MCF 10A (cell line): ENCODE measurements around the gene ARMC9. TPM values are rescaled to one million over a fixed set of nuclear protein-coding genes. Genes with fewer than 3 reads are reported as not detected.

ENCODE experiments used
- BruUV-seq: library from RNA; stranded (reverse); fragments of 400-500 nt; replicated peaks from 2 replicates; lab custom pipeline; 2021; lab: Mats Ljungman, UMichigan
- CTCF ChIA-PET: fragments of 300-600 bp; sonication (Branson Sonifier 250); formaldehyde crosslinking; extraction: SDS; loops from one replicate; lab custom pipeline; 2021; ENCODE audit warnings: antibody characterized with exemption, inconsistent platforms; lab: Yijun Ruan, JAX
- POLR2A ChIA-PET: fragments of 300-600, 350-650 bp; sonication (Branson Sonifier 250); formaldehyde crosslinking; extraction: SDS; loops from one replicate; lab custom pipeline; 2020; ENCODE audit warnings: antibody characterized with exemption, inconsistent platforms; lab: Yijun Ruan, JAX
- DNase-seq: peaks from one replicate; pipeline ENCODE4 v3.0.0-alpha.2; 2018; ENCODE audit not compliant: unreplicated experiment
- H3K27ac Mint-ChIP-seq: one replicate; pipeline ENCODE4 v1.8.0; 2022; ENCODE audit warnings: mild to moderate bottlenecking, low read depth, mixed read lengths; ENCODE audit not compliant: unreplicated experiment
- H3K27me3 Mint-ChIP-seq: one replicate; pipeline ENCODE4 v1.8.0; 2022; ENCODE audit warnings: mixed read lengths; ENCODE audit not compliant: insufficient read depth, unreplicated experiment
- H3K36me3 Mint-ChIP-seq: one replicate; pipeline ENCODE4 v1.8.0; 2022; ENCODE audit warnings: mild to moderate bottlenecking, moderate library complexity, mixed read lengths; ENCODE audit not compliant: insufficient read depth, unreplicated experiment
- H3K4me1 Mint-ChIP-seq: one replicate; pipeline ENCODE4 v1.8.0; 2022; ENCODE audit warnings: mixed read lengths; ENCODE audit not compliant: insufficient read depth, unreplicated experiment
- H3K4me3 Mint-ChIP-seq: one replicate; pipeline ENCODE4 v1.8.0; 2022; ENCODE audit warnings: mild to moderate bottlenecking, moderate library complexity, mixed read lengths; ENCODE audit not compliant: unreplicated experiment
- H3K9me3 Mint-ChIP-seq: one replicate; pipeline ENCODE4 v1.8.0; 2022; ENCODE audit warnings: mixed read lengths; ENCODE audit not compliant: unreplicated experiment
- intact Hi-C: fragments of 100-400 bp; cut with micrococcal nuclease; formaldehyde crosslinking; loops from 2 replicates; pipeline ENCODE4 v1.14.1; 2022
- total RNA-seq: library from RNA; stranded (reverse); gene quantifications from 2 replicates; pipeline ENCODE4 v1.2.3, GENCODE V29; 2022
- TF ChIP-seq, protein P1 (sequence below): fragments of 200-600 bp; IDR thresholded peaks from one replicate; pipeline ENCODE4 v1.8.0; 2022; ENCODE audit warnings: antibody characterized with exemption, mild to moderate bottlenecking; ENCODE audit not compliant: unreplicated experiment

ARMC9 gene
- total RNA-seq, 1 experiment from 2014 or later, result 16.5 TPM

DNA sequence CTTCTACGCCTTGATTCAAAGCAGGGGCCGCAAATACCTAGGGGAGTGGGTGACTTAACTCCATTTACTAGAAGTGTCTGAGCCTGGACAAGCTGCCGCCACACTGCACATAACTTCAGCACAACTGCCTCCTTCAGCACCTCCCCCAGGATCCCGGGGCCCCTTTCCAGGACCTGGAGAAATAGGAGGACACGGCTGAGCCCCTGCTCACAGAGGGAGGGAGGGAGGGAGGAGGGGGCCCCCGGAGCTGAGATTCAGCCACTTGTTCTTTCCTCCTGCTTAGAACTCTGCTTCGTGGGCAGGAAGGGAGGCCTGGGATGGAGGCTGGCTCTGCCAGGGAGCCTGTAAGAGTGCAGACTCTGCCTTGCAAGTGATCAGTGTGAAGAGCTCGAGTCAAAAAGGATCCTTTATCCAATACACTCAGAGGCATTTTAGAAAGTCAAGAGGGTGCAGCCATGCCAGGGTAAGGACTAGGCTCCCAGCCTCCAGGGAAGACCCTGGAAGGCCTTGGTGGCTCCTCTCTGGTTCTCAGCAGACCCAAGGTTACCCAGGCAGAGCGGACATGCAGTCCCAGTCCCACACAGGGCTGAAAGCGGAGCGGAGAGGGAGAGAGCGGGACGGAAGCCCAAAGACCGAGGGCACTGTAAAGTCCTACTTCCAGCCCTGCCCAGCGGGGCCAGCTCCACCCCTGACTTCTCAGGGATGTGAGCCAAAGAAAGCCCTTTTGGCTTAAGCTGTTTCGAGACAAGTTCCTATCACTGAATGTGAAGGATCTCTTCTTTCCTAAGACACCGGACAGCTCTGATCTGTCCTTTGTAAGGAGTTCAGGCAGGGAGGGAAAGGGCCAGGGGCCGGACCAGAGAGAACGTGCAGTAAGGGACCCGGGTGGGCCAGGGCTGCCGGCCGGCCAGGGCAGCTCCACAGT is 8.6 kb upstream of the ARMC9 start:
- Mint-ChIP-seq H3K9me3 (no peaks in the 10 kb centered on the region), H3K27ac (no peak overlapping the region), H3K4me1 (no peaks in the 10 kb centered on the region), H3K27me3 (peaks cover 35% of the 10 kb centered on the region), H3K4me3 (no peak overlapping the region), H3K36me3 (no peaks in the 10 kb centered on the region)
- no peak for DNase-seq
- CTCF ChIA-PET, result interaction anchor here (0.6 kb wide), 1 partner anchor 46 kb away, joined by 3 read pairs; no protein-coding TSS in a partner anchor
- TF ChIP-seq, protein P1, sequence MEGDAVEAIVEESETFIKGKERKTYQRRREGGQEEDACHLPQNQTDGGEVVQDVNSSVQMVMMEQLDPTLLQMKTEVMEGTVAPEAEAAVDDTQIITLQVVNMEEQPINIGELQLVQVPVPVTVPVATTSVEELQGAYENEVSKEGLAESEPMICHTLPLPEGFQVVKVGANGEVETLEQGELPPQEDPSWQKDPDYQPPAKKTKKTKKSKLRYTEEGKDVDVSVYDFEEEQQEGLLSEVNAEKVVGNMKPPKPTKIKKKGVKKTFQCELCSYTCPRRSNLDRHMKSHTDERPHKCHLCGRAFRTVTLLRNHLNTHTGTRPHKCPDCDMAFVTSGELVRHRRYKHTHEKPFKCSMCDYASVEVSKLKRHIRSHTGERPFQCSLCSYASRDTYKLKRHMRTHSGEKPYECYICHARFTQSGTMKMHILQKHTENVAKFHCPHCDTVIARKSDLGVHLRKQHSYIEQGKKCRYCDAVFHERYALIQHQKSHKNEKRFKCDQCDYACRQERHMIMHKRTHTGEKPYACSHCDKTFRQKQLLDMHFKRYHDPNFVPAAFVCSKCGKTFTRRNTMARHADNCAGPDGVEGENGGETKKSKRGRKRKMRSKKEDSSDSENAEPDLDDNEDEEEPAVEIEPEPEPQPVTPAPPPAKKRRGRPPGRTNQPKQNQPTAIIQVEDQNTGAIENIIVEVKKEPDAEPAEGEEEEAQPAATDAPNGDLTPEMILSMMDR, result no peak
- POLR2A ChIA-PET, result interaction anchor here (0.9 kb wide), 1 partner anchor 8 kb away, joined by 3 read pairs; the partner anchor contains the start of gene ARMC9
- intact Hi-C loops, result loop anchor here (10.0 kb wide), 1 partner anchor 85 kb away; no protein-coding TSS in a partner anchor
- BruUV-seq, result no TSS peak

DNA sequence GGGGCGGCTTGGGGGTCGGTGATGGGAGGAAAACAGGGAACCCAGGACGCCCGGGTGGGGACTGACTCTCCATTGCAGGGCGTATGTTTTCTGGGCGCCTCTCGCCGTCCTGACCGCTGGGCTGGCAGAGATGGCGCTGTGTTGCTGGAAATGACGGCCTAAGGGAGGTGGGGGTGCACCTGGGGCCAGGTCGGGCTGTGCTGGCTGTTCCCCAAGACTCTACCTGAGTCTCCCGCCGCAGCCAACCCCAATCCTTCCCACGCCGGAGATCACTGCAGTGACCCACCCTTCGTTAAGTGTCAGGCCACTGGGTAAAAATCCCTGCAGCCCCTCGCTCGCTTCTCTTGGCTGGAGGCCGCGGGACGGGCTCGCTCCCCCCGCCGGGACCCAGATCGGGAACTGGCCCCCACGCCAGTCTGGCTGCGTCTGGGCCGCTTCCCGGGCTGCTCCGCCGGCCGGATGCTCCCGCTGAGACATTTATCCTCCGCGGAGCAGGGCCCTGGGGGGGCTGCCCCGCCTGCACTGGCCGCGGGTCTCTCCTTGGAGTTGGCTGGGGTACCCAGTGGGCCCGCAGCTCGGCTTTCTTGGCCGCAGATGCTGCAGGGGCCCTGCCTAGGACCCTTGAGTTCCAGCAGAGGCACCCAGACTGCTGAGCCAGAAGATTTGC is 7.8 kb upstream of the ARMC9 start:
- TF ChIP-seq, protein P1, result no peak
- intact Hi-C loops, result loop anchor here (10.0 kb wide), 1 partner anchor 86 kb away; no protein-coding TSS in a partner anchor
- no TSS peak for BruUV-seq
- no peak for DNase-seq
- ChIA-PET POLR2A (no interaction called here), CTCF (no interaction called here)
- H3K4me1 Mint-ChIP-seq, result no peaks in the 10 kb centered on the region
- H3K9me3 Mint-ChIP-seq, result no peaks in the 10 kb centered on the region
- no peak overlapping the region for H3K4me3 Mint-ChIP-seq
- no peak overlapping the region for H3K27ac Mint-ChIP-seq
- peaks cover 44% of the 10 kb centered on the region for H3K27me3 Mint-ChIP-seq
- H3K36me3 Mint-ChIP-seq, result no peaks in the 10 kb centered on the region

DNA sequence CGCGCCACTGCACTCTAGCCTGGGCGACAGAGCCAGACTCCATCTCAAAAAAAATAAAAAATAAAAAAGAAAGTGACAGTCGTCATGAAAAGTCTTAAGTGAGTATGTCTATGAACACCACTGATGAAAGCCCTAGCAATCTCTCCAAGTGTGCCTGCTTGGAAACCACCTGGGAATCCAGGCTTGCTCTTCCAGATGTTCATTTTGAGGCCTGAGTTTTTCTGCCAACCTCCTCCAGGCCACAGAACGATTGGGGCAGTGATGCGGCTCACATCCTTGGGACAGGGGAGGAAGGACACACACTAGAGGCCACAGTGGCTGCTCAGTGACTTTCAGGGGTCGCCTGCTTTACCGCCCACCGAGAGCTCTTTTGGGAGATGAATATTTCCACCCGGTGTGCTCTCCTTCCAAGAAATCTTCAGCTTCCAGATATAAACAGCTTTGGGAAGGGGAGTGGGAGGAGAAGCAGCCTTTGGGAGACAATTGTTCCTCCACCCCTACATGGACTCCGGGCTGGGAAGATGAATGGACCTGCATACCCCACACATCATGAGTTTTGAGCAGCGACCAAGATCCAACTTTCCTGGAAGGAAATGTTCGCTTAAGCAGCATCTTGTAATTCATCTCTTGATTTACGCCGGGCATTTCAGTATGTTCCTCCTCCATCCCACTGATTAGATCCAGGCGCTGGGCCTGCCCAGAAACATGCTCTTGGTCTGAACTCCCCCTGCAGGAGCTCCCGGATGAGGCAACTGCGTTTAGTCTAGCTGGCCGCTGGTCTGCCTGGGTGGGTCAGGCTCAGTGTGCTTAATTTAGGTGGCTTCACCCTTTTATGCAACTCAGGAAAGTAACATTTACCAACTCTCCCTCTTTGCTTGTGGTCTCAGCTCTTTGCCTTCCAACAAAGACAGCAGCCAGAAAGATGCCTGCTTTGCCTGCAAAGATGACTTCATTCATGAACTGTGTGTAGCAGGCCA is 6.2 kb upstream of the ARMC9 start:
- no peaks in the 10 kb centered on the region for H3K4me1 Mint-ChIP-seq

More for the DNA sequence above, 6.2 kb upstream of the ARMC9 start:
- CTCF ChIA-PET, result interaction anchor here (0.7 to 1.5 kb wide), 2 partner anchors 12 to 288 kb away, joined by 3 to 4 read pairs; no protein-coding TSS in a partner anchor
- BruUV-seq, result no TSS peak
- POLR2A ChIA-PET, result interaction anchor here (1.0 kb wide), 1 partner anchor 62 kb away, joined by 3 read pairs; no protein-coding TSS in a partner anchor
- no peaks in the 10 kb centered on the region for H3K9me3 Mint-ChIP-seq
- DNase-seq, result peak; percentile 27
- TF ChIP-seq, protein P1, result no peak
- peaks cover 56% of the 10 kb centered on the region for H3K27me3 Mint-ChIP-seq
- no peak overlapping the region for H3K4me3 Mint-ChIP-seq
- H3K36me3 Mint-ChIP-seq, result no peaks in the 10 kb centered on the region
- intact Hi-C loops, result loop anchor here (10.0 kb wide), 1 partner anchor 87 kb away; no protein-coding TSS in a partner anchor
- H3K27ac Mint-ChIP-seq, result no peak overlapping the region
